HepG2 (cell line): ENCODE data around the gene TPRN. TPM values are rescaled to one million over a fixed set of nuclear protein-coding genes. Genes with fewer than 3 reads are reported as not detected.

ENCODE experiments used
- ATAC-seq: fragments of 200-7000 bp; cut with Tn5 transposase; 3 replicates; pipeline ENCODE4 v1.9.1; 2020; ENCODE audit warnings: mild to moderate bottlenecking, moderate library complexity
- BruUV-seq: library from RNA; stranded (reverse); fragments of 400-500 nt; replicated peaks from 2 replicates; lab custom pipeline; 2021; lab: Mats Ljungman, UMichigan
- CTCF ChIA-PET: fragments of 300-600 bp; formaldehyde crosslinking; extraction: SDS; loops from one replicate; lab custom pipeline; 2021; ENCODE audit warnings: low total read pairs, inconsistent platforms, low intra/inter-chr PET ratio; lab: Yijun Ruan, JAX
- POLR2A ChIA-PET: fragments of 350-600 bp; sonication (Branson Sonifier 250); formaldehyde crosslinking; loops from one replicate; lab custom pipeline; 2020; ENCODE audit warnings: antibody characterized with exemption, inconsistent platforms; lab: Yijun Ruan, JAX
- DNase-seq: peaks from one replicate; pipeline ENCODE4 v3.0.0-alpha.2; 2015; ENCODE audit warnings: low spot score
- FAIRE-seq: peaks from 3 replicates; lab custom pipeline; 2011; peaks lifted over from hg19 to GRCh38; lab: Jason Lieb, UNC
- H2AFZ ChIP-seq: one replicate; pipeline ENCODE4 v1.6.1; 2011; ENCODE audit warnings: low read length, inconsistent platforms
- H3K27ac ChIP-seq: fragments of 300-600 bp; 3 replicates; pipeline ENCODE4 v1.8.0; 2011; ENCODE audit warnings: mixed run types, mild to moderate bottlenecking, mixed read lengths, low read length, inconsistent platforms; ENCODE audit not compliant: insufficient read depth; ENCODE audit errors: extremely low read length
- H3K27me3 ChIP-seq, 2 experiments: fragments of 200-600 bp in 1 of 2; 2 replicates in 1 of 2; 3 replicates in 1 of 2; pipeline versions ENCODE4 v1.6.0 to v1.8.0; 2011; ENCODE audit warnings: low read length in 2 of 2, mild to moderate bottlenecking in 2 of 2, moderate library complexity in 2 of 2, inconsistent platforms in 1 of 2; ENCODE audit not compliant: insufficient read depth in 2 of 2, control insufficient read depth in 1 of 2
- H3K36me3 ChIP-seq, 2 experiments: fragments of 200-600 bp in 1 of 2; replicated peaks in 1 of 2; 2 replicates in 1 of 2; 3 replicates in 1 of 2; pipeline versions ENCODE4 v1.5.1 to v1.8.0; 2011; ENCODE audit warnings: low read length in 2 of 2, inconsistent platforms in 1 of 2; ENCODE audit not compliant: insufficient read depth in 2 of 2, control insufficient read depth in 1 of 2
- H3K4me1 ChIP-seq: 2 replicates; pipeline ENCODE4 v1.5.1; 2012; ENCODE audit warnings: low read length, inconsistent platforms; ENCODE audit not compliant: insufficient read depth
- H3K4me2 ChIP-seq: 2 replicates; pipeline ENCODE4 v1.6.0; 2011; ENCODE audit warnings: low read depth, low read length, inconsistent platforms
- H3K4me3 ChIP-seq, 3 experiments: fragments of 200-600 bp in 1 of 3; sonication (generic), shearing (Covaris generic) in 1 of 3; replicated peaks in 1 of 3; 2 replicates each; pipeline ENCODE4 v1.5.1; 2011 to 2016; ENCODE audit warnings: low read length in 3 of 3, inconsistent platforms in 2 of 3, low read depth in 2 of 3, mild to moderate bottlenecking in 2 of 3, control low read depth in 1 of 3, mixed read lengths in 1 of 3; ENCODE audit not compliant: insufficient read depth in 1 of 3
- H3K79me2 ChIP-seq: one replicate; pipeline ENCODE4 v1.6.1; 2011; ENCODE audit warnings: low read length, inconsistent platforms; ENCODE audit not compliant: insufficient read depth
- H3K9ac ChIP-seq: 2 replicates; pipeline ENCODE4 v1.6.0; 2011; ENCODE audit warnings: mild to moderate bottlenecking, low read depth, low read length, inconsistent platforms; ENCODE audit not compliant: insufficient read depth
- H3K9me3 ChIP-seq: 2 replicates; pipeline ENCODE4 v1.5.1; 2012; ENCODE audit warnings: mild to moderate bottlenecking, low read length
- H4K20me1 ChIP-seq: 2 replicates; pipeline ENCODE4 v1.6.0; 2011; ENCODE audit warnings: inconsistent platforms, mild to moderate bottlenecking, low read length, moderate library complexity; ENCODE audit not compliant: insufficient read depth
- ATRX ChIP-seq: sonication (generic); formaldehyde crosslinking; IDR thresholded peaks from 2 replicates; pipeline ENCODE4 v1.4.0; 2020; ENCODE audit warnings: missing genetic modification reagents, borderline replicate concordance
- CBX2 ChIP-seq, 2 experiments: fragments of 200-600 bp in 1 of 2; sonication (generic); formaldehyde crosslinking in 1 of 2; IDR thresholded peaks; 2 replicates each; pipeline versions ENCODE4 v1.7.0 to v1.8.1; 2018 to 2022; ENCODE audit warnings: low read depth in 2 of 2, low read length in 1 of 2, mild to moderate bottlenecking in 1 of 2, missing genetic modification reagents in 1 of 2
- ESRRA ChIP-seq: sonication (generic); formaldehyde crosslinking; IDR thresholded peaks from 2 replicates; pipeline ENCODE4 v1.5.1; 2020; ENCODE audit warnings: mild to moderate bottlenecking, low read depth, missing genetic modification reagents
- FOXJ3 ChIP-seq: sonication (generic); formaldehyde crosslinking; IDR thresholded peaks from 2 replicates; pipeline ENCODE4 v1.4.0; 2020; ENCODE audit warnings: missing genetic modification reagents, mild to moderate bottlenecking, borderline replicate concordance
- FOXM1 ChIP-seq: sonication (generic); formaldehyde crosslinking; IDR thresholded peaks from 2 replicates; pipeline ENCODE4 v1.5.0; 2020; ENCODE audit warnings: missing genetic modification reagents
- KAT2B ChIP-seq: fragments of 150-350 bp; IDR thresholded peaks from 2 replicates; pipeline ENCODE4 v1.6.1; 2014; ENCODE audit warnings: low read depth, low read length, borderline replicate concordance
- RFXANK ChIP-seq: IDR thresholded peaks from 2 replicates; pipeline ENCODE4 v1.6.1; 2016
- SMAD9 ChIP-seq: sonication (generic); formaldehyde crosslinking; IDR thresholded peaks from 2 replicates; pipeline ENCODE4 v1.5.1; 2020; ENCODE audit warnings: mild to moderate bottlenecking, missing genetic modification reagents
- ZMAT3 ChIP-seq: sonication (generic); formaldehyde crosslinking; conservative IDR thresholded peaks from 2 replicates; pipeline ENCODE4 v1.7.0; 2021; ENCODE audit warnings: missing genetic modification reagents
- ZNF24 ChIP-seq: fragments of 450-650 bp; IDR thresholded peaks from 2 replicates; pipeline ENCODE4 v1.6.1; 2017; ENCODE audit warnings: antibody characterized with exemption, mild to moderate bottlenecking
- ZNF510 ChIP-seq: sonication (generic); formaldehyde crosslinking; IDR thresholded peaks from 2 replicates; pipeline ENCODE4 v1.4.0; 2020; ENCODE audit warnings: low read depth, mild to moderate bottlenecking, missing genetic modification reagents
- ZSCAN30 ChIP-seq: sonication (generic); formaldehyde crosslinking; IDR thresholded peaks from 2 replicates; pipeline ENCODE4 v1.5.0; 2020; ENCODE audit warnings: mild to moderate bottlenecking, missing genetic modification reagents
- ZSCAN31 ChIP-seq: sonication (generic); formaldehyde crosslinking; IDR thresholded peaks from 2 replicates; pipeline ENCODE4 v1.5.0; 2020; ENCODE audit warnings: low read depth, mild to moderate bottlenecking, missing genetic modification reagents
- WGBS: methylation state at CpG from one replicate; pipeline ENCODE4 v1.1.6; 2017; ENCODE audit warnings: low lambda C conversion rate; 5-methylcytosine and 5-hydroxymethylcytosine counted together
- in situ Hi-C: cut with HindIII; loops from 2 replicates; pipeline ENCODE4 v1.10.0; 2017; ENCODE audit warnings: low pct_unique_long_range_greater_than_20kb; ENCODE audit not compliant: extremely low pct_ligation_motif_present
- intact Hi-C: fragments of 100-400 bp; cut with micrococcal nuclease; formaldehyde crosslinking; loops from one replicate; pipeline ENCODE4 v1.10.0; 2022; ENCODE audit not compliant: unreplicated experiment
- polyA plus RNA-seq, 8 experiments: library from polyadenylated mRNA; depleted of rRNA in 3 of 8; stranded (reverse) in 7 of 8; unstranded in 1 of 8; fragments of >200 nt; fragmentation: Illumina TruSeq in 4 of 8; extraction: Trizol in 4 of 8; gene quantifications; 2 replicates each; pipeline versions ENCODE4 v1.2.1 to v1.2.3, GENCODE V29; 2011 to 2016; ENCODE audit warnings: low read depth in 4 of 8, missing spikeins in 1 of 8, mixed read lengths in 1 of 8; ENCODE audit not compliant: insufficient read depth in 1 of 8
- total RNA-seq, 5 experiments: library from RNA; depleted of rRNA; stranded (reverse); fragments of >200 nt; fragmentation: Illumina TruSeq; extraction: Trizol; gene quantifications; 2 replicates each; pipeline ENCODE4 v1.2.3, GENCODE V29; 2016; ENCODE audit warnings: low read depth in 1 of 5
- TF ChIP-seq, protein P1 (sequence below): sonication (generic); formaldehyde crosslinking; IDR thresholded peaks from 2 replicates; pipeline ENCODE4 v1.4.0; 2020; ENCODE audit warnings: mild to moderate bottlenecking, missing genetic modification reagents

TPRN gene
- total and polyA plus RNA-seq, 2 of the 13 experiments (the other 11 are each of a cell fraction or from before 2014, with no cell fraction given), result 10.1 to 19.2 TPM

DNA sequence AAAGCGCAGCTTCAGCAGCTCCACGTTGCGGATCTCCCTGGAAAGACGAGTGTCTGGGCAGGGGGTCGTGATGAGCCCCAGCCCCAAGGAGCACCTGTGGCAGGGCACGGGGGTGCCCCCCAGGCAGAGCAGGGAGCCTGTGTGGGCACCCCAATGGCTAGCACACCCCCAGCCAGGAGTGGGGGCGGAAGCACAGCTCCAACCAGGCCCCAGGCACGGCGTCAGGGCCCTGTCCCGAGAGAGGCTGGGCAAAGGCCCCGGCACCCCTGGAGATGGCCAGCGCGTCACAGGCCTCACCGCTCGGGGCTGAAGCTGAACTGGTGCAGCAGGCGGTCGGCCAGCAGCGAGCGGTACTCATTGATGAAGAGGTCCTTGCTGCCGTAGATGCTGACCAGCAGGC, 20.1 kb downstream of the TPRN start:
- Histone ChIP-seq H2AFZ (no peak overlapping the region), H3K27me3 (no peaks in the 10 kb centered on the region), H3K27ac (no peak overlapping the region), H3K9me3 (no peaks in the 10 kb centered on the region), H3K36me3 (peaks cover 24 to 30% of the 10 kb centered on the region in 2 experiments; a peak in 4 of 5 replicates), H3K4me1 (no peaks in the 10 kb centered on the region), H4K20me1 (no peaks in the 10 kb centered on the region), H3K4me2 (no peak overlapping the region), H3K79me2 (no peaks in the 10 kb centered on the region), H3K4me3 (no peak overlapping the region), H3K9ac (no peak overlapping the region)
- in situ Hi-C loops, result no loop called here
- BruUV-seq, result no TSS peak
- no peak for DNase-seq
- intact Hi-C loops, result no loop called here
- 100% methylated on average over 8 of the region's 20 CpGs for WGBS
- no peak for ATAC-seq
- POLR2A ChIA-PET, result no interaction called here
- FAIRE-seq, result no peak
- CTCF ChIA-PET, result no interaction called here
- TF ChIP-seq ZNF510 (CRISPR knock-in tag) (no peak), FOXM1 (CRISPR knock-in tag) (no peak), FOXJ3 (CRISPR knock-in tag) (no peak), ZNF24 (no peak), ZSCAN30 (no peak), RFXANK (no peak), ESRRA (CRISPR knock-in tag) (no peak), ATRX (CRISPR knock-in tag) (no peak), ZMAT3 (CRISPR knock-in tag) (no peak), SMAD9 (CRISPR knock-in tag) (no peak), KAT2B (no peak), CBX2 (IDR thresholded peaks at IDR 0.05; ENCODE audit: low read depth, low read length) (no peak), CBX2 (CRISPR knock-in tag; IDR thresholded peaks at IDR 0.05; ENCODE audit: low read depth) (no peak), ZSCAN31 (no peak)
- TF ChIP-seq, protein P1, sequence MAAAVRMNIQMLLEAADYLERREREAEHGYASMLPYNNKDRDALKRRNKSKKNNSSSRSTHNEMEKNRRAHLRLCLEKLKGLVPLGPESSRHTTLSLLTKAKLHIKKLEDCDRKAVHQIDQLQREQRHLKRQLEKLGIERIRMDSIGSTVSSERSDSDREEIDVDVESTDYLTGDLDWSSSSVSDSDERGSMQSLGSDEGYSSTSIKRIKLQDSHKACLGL, result no peak
